DND-41 (cell line): ENCODE measurements around the gene UBE2N.
A peak's percentile ranks its signal among the peaks of the same experiment; 100 is the strongest.

Experiments
- ATAC-seq: fragments of 200-7000 bp; cut with Tn5 transposase; 3 replicates; pipeline ENCODE4 v1.9.1; 2021; ENCODE audit warnings: low read depth; ENCODE audit not compliant: insufficient read depth
- DNase-seq: peaks from one replicate; pipeline ENCODE4 v3.0.0-alpha.2; 2020
- H2AFZ ChIP-seq: 2 replicates; pipeline ENCODE4 v1.6.0; 2012; ENCODE audit warnings: low read depth, low read length
- H3K27ac ChIP-seq: 2 replicates; pipeline ENCODE4 v1.5.1; 2012; ENCODE audit warnings: low read length, inconsistent platforms
- H3K27me3 ChIP-seq: fragments of 200-600 bp; sonication (generic); 2 replicates; pipeline ENCODE4 v1.6.0; 2012; ENCODE audit warnings: low read length, mild to moderate bottlenecking, inconsistent platforms; ENCODE audit not compliant: insufficient read depth, poor library complexity
- H3K36me3 ChIP-seq: 2 replicates; pipeline ENCODE4 v1.5.1; 2012; ENCODE audit warnings: low read length, inconsistent platforms; ENCODE audit not compliant: insufficient read depth
- H3K4me1 ChIP-seq: 2 replicates; pipeline ENCODE4 v1.5.1; 2012; ENCODE audit warnings: mild to moderate bottlenecking, low read length; ENCODE audit not compliant: insufficient read depth
- H3K4me2 ChIP-seq: 2 replicates; pipeline ENCODE4 v1.6.0; 2012; ENCODE audit warnings: mild to moderate bottlenecking, moderate library complexity, low read length, inconsistent platforms; ENCODE audit not compliant: insufficient read depth
- H3K4me3 ChIP-seq, 2 experiments: fragments of 200-600 bp in 1 of 2; shearing (Covaris generic) in 1 of 2; 2 replicates each; pipeline ENCODE4 v1.5.1; 2012 to 2016; ENCODE audit warnings: inconsistent platforms in 2 of 2, low read length in 2 of 2, mild to moderate bottlenecking in 2 of 2, low read depth in 1 of 2, moderate library complexity in 1 of 2
- H3K79me2 ChIP-seq: 2 replicates; pipeline ENCODE4 v1.6.0; 2012; ENCODE audit warnings: low read length, inconsistent platforms; ENCODE audit not compliant: insufficient read depth
- H3K9ac ChIP-seq: 2 replicates; pipeline ENCODE4 v1.6.0; 2012; ENCODE audit warnings: low read depth, mild to moderate bottlenecking, inconsistent platforms, low read length, moderate library complexity
- H3K9me3 ChIP-seq: 2 replicates; pipeline ENCODE4 v1.5.1; 2012; ENCODE audit warnings: low read length, moderate library complexity, mild to moderate bottlenecking, inconsistent platforms; ENCODE audit not compliant: insufficient read depth, severe bottlenecking
- H4K20me1 ChIP-seq: 2 replicates; pipeline ENCODE4 v1.6.0; 2012; ENCODE audit warnings: low read length; ENCODE audit not compliant: insufficient read depth
- EZH2 ChIP-seq: IDR thresholded peaks from 3 replicates; pipeline ENCODE4 v1.6.1; 2012; ENCODE audit warnings: borderline replicate concordance, low read depth, mild to moderate bottlenecking, moderate library complexity, low read length, inconsistent platforms; ENCODE audit not compliant: severe bottlenecking
- TF ChIP-seq, protein P1 (sequence below): IDR thresholded peaks from 2 replicates; pipeline ENCODE4 v1.5.1; 2012; ENCODE audit warnings: borderline replicate concordance, low read length, moderate library complexity, mild to moderate bottlenecking; ENCODE audit not compliant: poor library complexity, severe bottlenecking; ENCODE audit errors: extremely low read depth

Gene UBE2N

DNA sequence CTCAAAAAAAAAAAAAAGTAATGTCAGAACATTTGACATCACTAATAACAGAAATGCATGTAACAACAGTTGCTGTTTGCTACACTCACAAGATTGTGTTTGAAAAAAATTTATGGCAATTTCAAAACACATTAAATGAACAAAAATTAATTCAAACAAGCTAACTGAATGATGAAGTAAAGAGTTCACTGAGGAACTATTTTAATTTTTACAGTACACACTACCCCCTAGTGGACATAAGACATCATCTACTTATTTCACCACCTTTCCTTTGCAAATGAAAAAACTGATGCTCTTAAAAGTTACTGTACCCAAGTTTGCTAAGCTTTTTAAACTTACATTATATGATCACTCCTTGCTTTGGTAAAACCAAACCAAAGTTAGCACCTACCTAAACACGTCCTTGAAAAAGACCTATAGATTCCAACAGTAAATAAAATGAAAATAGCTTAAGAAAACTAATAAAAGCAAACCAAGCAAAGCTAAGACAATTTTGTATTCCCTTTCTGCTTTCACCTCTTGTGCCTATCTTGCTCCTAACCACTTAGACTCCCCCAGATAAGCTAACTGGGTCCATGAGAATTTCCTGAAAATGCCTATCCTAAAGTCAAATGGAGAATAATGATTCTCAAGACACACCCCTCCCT, 22.2 kb downstream of the UBE2N start:
- Histone ChIP-seq H3K9ac (no peak overlapping the region), H2AFZ (no peak overlapping the region), H3K36me3 (peaks cover 5% of the 10 kb centered on the region; the same call in 1 of the 2 replicates), H3K9me3 (no peaks in the 10 kb centered on the region), H4K20me1 (peaks cover 90% of the 10 kb centered on the region), H3K27ac (no peak overlapping the region), H3K4me3 (no peak overlapping the region), H3K27me3 (no peaks in the 10 kb centered on the region), H3K4me2 (no peak overlapping the region), H3K4me1 (no peaks in the 10 kb centered on the region; the same call in 1 of the 2 replicates), H3K79me2 (peaks cover 100% of the 10 kb centered on the region)
- ATAC-seq, result peak; percentile 84
- DNase-seq, result no peak
- TF ChIP-seq, protein P1, sequence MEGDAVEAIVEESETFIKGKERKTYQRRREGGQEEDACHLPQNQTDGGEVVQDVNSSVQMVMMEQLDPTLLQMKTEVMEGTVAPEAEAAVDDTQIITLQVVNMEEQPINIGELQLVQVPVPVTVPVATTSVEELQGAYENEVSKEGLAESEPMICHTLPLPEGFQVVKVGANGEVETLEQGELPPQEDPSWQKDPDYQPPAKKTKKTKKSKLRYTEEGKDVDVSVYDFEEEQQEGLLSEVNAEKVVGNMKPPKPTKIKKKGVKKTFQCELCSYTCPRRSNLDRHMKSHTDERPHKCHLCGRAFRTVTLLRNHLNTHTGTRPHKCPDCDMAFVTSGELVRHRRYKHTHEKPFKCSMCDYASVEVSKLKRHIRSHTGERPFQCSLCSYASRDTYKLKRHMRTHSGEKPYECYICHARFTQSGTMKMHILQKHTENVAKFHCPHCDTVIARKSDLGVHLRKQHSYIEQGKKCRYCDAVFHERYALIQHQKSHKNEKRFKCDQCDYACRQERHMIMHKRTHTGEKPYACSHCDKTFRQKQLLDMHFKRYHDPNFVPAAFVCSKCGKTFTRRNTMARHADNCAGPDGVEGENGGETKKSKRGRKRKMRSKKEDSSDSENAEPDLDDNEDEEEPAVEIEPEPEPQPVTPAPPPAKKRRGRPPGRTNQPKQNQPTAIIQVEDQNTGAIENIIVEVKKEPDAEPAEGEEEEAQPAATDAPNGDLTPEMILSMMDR, result peak; percentile 73
- no peak for TF ChIP-seq EZH2

DNA sequence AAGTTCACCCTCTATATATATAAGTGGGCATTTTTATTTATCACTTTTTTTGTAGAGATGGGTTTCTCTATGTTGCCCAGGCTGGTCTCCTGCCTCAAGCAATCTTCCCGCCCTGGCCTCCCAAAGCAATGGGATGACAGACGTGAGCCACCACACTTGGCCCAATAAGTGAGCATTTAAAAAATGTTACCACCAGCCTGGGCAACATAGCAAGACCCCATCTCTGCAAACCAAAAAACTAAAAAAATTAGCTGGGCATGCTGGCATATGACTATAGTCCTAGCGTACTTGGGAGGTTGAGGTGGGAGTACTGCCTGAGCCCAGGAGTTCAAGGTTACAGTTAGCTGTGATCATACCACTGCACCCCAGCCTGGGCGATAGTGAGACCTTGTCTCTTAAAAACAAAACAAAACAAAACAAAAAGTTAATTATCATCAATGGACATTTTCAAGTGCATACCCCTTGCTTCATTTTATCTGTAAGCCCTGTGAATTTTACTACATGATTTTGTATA, 23.7 kb downstream of the UBE2N start:
- no peaks in the 10 kb centered on the region for H3K27me3 ChIP-seq
- H4K20me1 ChIP-seq, result peaks cover 90% of the 10 kb centered on the region
- peaks cover 3% of the 10 kb centered on the region; the same call in 1 of the 2 replicates for H3K36me3 ChIP-seq
- H3K4me3 ChIP-seq, result no peak overlapping the region
- no peak overlapping the region for H3K4me2 ChIP-seq
- no peaks in the 10 kb centered on the region for H3K9me3 ChIP-seq
- TF ChIP-seq, protein P1, result no peak
- TF ChIP-seq EZH2, result no peak
- no peak for ATAC-seq
- no peak overlapping the region for H3K9ac ChIP-seq
- no peak overlapping the region for H3K27ac ChIP-seq
- H2AFZ ChIP-seq, result no peak overlapping the region
- no peaks in the 10 kb centered on the region; the same call in 1 of the 2 replicates for H3K4me1 ChIP-seq
- H3K79me2 ChIP-seq, result peaks cover 100% of the 10 kb centered on the region
- no peak for DNase-seq

DNA sequence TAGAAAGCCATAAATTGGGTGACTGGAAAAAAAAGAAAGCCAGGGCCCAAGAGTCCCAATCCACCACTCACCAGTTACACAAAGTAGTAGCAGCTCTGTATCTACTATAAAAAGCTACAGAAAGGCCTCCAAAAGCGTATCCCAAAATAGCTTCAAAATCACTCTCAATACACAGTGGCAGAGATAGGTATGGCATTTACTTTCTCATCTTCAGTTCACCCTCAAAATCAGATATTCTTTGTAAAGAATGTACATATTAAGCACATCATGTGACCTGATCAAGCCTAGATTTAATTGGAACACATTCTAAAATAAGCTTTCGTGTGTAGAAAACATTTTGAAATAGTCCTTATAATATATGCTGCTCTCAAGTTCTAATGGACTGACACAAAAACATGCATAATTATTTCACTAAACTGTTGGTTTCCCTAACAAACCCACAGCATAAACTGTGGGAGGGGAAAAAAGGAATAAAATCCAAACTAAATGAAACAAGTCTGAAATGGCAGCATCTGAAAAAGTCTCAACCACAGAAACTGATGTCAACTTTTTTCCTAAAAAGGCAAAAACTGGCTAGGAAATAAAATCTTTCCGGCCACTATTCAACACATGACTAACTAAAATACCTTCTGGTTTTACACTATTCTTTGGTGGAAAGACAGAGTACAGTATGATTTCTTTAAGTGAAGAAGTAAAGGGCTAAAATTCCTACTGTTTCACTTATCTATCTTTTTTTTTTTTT, 25.9 kb downstream of the UBE2N start:
- peaks cover 100% of the 10 kb centered on the region for H3K79me2 ChIP-seq
- H3K4me2 ChIP-seq, result no peak overlapping the region
- no peaks in the 10 kb centered on the region for H3K9me3 ChIP-seq
- H3K27me3 ChIP-seq, result no peaks in the 10 kb centered on the region
- no peak for TF ChIP-seq EZH2
- TF ChIP-seq, protein P1, result no peak
- ATAC-seq, result no peak
- H3K4me3 ChIP-seq, result no peak overlapping the region
- peaks cover 87% of the 10 kb centered on the region for H4K20me1 ChIP-seq
- H3K4me1 ChIP-seq, result no peaks in the 10 kb centered on the region; the same call in 1 of the 2 replicates
- peaks cover 8% of the 10 kb centered on the region; the same call in 1 of the 2 replicates for H3K36me3 ChIP-seq
- no peak overlapping the region for H3K9ac ChIP-seq
- no peak for DNase-seq
- H2AFZ ChIP-seq, result no peak overlapping the region
- H3K27ac ChIP-seq, result no peak overlapping the region
